Stimulated activated naive CD8-positive, alpha-beta T cell treated with anti-CD3 and anti-CD28 coated beads, Interleukin-15, Interleukin-2, amounts not matched to agents 100 U/mL and 50 U/mL, for 24 hours (primary cell): ENCODE results near the gene FAM184B.

Experiments
- ATAC-seq: fragments of 150-1000 bp; cut with Tn5 transposase; one replicate; pipeline ENCODE4 v1.10.0; 2021
- DNase-seq: peaks from one replicate; pipeline ENCODE4 v3.0.0; 2021

Gene FAM184B

DNA sequence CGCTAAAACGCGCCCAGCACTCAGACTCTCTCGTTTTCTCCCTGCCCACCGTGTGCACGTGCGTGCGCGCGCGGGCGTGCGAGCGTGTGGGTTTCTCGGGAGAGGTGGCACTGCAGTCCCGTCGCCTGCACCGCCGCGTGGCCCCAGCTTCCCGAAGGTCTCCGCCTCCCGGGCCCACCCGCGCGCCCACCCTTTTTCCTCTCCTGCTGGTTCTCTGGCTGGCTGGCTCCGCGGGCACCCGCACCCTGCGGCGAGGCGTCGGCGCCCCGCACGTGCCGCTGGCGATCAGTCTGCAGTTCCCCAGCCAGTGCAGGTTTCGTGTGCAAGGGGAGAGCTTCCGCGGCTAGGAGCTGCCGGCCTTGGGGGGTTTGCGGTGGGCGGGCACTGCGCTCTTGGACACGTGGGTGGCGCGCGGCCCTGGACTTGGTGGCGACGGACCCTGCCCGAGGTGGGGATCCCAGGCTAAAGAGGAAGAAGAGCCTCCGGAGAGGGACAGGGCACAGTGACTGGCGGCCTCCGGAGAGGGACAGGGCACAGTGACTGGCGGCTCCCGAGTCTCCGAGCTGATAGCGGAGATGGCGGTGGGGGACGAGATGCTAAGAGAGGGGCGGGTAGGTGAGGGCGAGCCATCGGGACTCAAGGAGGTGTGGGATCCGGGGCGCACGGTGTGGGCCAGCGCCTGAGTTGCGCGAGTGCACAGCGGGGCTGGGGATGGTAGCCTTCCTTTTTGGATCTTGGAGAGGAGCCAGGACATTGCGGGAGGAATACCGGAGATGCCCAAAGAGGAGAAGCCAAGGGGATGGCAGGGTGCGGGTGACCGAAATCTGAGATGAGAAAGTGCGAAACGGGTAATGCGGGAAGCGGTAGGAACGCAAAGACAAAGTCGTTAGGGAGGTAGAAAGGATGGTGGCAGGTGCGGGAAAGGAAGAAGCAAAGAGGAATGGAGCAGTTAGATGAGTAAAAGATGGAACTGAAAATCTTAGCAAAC lies at the start of gene FAM184B:
FAM184B (minus strand) TSS at position 322 of the 988 bp plus-strand sequence. CDS start 322 bp downstream, outside the sequence.
- peak; percentile 25 for DNase-seq
- ATAC-seq: peak; percentile 34

DNA sequence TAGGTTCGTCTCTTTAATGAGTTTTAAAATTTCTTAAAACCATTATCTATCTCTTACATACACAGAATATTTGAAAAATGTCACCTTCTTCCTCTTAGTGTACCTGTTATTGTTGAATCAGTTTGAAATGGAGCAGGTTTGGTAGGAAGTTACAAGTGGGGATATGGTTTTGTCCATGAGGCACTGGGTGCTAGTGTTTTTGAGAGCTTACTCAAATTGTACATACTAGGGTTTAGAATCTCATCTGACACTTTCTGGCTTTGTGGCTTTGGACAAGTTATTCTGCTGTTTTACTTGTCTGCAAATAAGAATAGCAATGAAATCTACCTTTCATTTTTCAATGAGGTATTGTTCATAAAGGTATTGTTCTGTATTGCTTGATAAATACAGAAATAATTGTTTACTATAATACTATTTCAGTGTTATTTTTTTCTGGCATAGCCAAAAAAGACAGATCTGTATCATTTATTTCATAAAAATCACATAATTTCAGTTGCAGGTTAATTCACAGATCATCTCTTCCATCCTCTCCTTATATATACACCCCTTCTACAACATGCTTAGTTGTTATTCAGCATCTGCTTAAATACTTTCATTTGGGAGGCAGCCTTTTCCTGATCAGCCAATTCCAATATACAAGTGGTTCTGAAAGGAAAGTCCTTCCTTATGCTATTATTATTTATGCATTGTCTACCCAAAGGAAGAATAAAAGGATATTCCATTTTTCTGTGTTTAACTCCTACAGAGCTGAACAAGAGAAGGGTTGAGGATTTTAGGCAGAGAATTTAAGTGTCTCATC lies 42.6 kb upstream of the FAM184B start:
- no peak for ATAC-seq
- DNase-seq: no peak

DNA sequence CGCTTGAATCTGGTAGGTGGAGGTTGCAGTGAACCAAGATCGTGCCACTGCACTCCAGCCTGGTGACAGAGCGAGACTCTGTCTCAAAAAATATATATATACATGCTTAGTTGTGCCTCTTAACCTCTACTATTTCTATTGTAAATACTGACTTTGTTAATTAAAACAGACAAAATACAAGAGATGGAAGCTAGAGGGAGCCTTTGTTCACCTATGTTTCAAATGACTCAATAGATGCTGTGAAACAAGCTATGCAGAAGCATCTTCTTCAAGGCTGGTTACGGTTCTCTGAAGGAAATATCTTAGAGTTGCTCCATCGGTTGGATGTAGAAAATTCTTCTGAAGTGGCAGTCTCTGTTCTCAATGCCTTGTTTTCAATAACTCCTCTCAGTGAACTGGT lies 35.6 kb upstream of the FAM184B start:
- ATAC-seq (peak; percentile 43), DNase-seq (no peak)

DNA sequence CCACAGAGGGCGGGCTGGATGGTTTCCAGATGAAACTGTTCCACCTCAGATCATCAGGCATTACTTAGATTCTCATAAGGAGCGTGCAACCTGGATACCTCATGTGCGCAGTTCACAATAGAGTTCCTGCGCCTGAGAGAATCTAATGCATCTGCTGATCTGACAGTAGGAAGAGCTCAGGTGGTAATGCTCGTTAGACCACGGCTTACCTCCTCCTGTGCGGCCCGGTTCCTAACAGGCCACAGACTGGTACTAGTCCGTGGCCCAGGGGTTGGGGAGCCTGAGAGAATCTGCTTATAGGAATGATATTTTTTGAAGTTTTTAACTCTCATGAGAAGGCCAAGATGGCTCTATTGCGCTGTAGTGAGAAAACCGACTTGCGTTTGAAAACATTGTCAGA lies 34.7 kb upstream of the FAM184B start:
- DNase-seq: no peak
- no peak for ATAC-seq

DNA sequence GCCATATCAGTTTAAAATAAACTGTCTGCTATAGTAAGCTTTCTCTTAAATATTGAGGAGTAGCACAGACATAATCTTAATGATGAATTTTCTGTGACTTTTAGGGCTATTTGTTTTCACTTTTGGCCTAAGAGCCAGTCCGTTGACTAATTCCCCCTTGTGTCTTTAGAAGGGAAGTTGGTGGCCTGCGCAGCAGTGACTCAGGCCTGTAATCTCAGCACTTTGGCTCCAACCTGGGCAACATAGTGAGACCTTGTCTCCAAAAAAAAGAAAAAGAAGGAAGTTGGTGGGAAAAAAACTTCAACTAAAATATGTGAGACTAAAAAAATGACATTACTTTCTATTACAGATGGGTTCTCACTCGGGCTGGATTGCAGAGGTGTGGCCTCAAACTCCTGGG lies 32.7 kb upstream of the FAM184B start:
- no peak for ATAC-seq
- DNase-seq: no peak

DNA sequence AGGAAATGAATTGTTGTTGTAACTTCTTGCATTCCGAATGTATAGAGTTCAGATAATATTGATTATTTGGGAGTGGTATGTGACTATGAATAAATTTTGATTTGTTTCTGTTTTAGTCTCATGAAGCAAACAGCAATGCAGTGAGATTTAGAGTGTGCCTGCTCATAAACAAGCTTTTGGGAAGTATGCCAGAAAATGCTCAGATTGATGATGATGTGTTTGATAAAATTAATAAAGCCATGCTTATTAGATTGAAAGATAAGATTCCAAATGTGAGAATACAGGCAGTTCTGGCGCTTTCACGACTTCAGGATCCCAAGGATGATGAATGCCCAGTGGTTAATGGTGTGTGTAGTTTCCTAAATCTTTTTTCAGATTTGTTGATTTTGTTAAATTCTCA lies 31.4 kb upstream of the FAM184B start:
- DNase-seq: no peak
- no peak for ATAC-seq

DNA sequence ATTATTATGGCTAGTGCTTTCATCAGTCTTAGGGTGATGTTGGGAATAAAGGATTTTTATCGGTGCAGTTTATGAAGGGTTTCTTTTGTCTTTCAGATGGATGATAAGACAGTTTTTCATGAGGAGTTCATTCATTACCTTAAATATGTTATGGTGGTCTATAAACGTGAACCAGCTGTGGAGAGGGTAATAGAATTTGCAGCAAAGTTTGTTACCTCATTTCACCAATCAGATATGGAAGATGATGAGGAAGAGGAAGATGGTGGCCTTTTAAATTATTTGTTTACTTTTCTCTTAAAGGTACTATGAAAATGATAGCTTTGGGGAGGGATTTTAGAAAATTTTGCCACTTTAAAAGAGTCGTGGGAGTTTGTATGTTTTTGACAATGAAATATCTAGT lies 30.7 kb upstream of the FAM184B start:
- ATAC-seq (no peak), DNase-seq (no peak)

DNA sequence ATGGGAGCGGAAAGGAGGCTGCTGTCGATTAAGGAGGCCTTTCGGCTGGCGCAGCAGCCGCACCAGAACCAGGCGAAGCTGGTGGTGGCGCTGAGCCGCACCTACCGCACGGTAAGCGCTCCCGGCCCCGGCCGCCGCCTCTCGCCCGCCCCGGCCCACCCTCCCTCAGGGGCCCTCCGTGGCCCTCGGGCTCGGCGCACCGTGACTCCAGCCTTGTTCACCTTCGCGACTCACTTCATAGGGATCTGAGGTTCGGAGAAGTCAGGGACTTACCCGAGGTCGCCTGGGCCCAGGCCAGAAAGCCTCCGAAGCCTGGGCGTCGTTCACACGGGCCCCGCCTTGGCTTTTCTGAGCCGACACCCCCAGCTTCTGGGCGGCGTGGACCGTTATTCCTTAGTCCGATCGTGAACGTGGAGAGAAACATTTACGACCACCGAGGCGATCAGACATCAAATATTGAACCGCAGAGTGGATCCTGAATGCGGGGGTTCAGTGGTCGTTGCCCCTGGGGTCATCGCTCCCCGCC lies 29.7 kb upstream of the FAM184B start:
- DNase-seq (peak; percentile 49), ATAC-seq (peak; percentile 33)

DNA sequence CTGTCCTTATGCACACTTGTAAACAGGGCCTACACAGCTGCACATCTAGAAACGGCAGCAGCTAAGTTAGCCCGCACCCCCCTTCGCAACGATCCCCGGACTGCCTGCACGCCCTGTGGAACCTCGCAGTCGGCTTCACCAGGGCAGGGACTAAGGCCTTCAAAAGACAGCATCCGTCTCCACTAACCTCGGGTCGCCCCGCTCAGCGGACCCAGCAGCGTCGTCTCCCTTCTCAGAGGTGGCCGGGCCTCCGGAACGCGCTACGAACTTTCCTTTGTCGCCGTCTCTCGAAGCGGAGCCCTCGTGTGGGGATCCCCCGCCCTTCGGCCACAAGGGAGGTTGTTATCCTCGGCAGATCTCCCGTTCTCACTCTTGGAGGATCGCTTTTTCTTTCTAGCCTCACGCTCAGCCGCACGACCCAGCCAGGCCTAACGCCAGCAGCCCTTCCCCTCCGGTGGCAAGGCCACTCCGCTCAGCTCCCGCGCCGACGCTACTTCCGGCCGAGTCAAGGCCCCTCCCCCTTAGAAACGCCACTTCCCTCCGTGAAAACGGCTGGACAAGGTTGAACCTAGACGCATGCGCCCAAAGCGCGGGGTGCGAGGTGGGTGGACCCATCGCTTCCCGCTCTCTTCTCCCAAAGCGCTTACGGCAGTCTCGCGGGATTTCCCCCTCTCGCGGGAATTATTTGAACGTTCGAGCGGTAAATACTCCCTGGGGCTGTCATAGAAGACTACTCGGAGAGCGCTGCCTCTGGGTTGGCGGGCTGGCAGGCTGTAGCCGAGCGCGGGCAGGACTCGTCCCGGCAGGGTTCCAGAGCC lies 29.0 kb upstream of the FAM184B start, which contains the start of the genes DCAF16 and NCAPG:
DCAF16 (minus strand) TSS at position 498 of the 818 bp plus-strand sequence. CDS start 6,616 bp downstream, outside the sequence.
NCAPG (plus strand) TSS at position 720 of the 818 bp plus-strand sequence. CDS start 99 bp downstream, outside the sequence.
- DNase-seq (peak; percentile 99), ATAC-seq (peak; percentile 92)

DNA sequence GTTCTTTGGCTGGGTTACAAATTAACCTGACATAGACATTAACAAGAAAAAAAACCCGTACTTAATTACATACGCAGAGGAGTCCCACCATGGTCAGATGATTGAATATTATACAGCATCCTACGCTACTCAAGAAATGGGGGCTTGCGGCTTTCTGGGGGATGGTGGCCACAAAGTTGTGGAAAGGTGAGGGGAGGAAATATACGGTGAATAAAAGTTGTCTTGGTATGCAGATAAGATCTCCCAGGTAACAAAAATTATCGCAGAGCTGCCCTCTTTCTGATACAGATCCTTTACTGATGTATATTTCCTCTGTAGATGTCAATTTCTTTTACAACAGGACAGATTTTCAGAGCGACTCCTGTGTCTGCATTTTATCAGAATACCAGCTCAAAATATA lies 28.2 kb upstream of the FAM184B start:
- DNase-seq: peak; percentile 36
- ATAC-seq: no peak

DNA sequence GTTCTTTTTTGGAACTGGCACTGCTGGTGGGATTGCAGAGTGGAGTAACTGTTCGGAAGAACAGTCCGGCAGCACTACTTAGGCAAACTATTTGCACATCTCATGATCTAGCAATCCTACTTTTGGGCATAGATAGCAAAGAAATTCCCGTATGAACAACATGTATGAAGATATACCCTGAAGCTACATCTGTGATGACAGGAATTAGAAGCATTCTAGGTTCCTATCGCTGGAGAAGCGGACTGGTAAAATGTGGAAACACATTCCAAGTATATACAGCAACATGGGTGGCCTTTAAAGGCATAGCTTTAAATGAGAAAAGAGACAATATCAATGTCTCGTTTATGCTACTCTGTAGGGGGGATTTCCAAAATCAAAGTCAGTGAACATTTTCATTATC lies 26.0 kb upstream of the FAM184B start:
- no peak for DNase-seq
- no peak for ATAC-seq

DNA sequence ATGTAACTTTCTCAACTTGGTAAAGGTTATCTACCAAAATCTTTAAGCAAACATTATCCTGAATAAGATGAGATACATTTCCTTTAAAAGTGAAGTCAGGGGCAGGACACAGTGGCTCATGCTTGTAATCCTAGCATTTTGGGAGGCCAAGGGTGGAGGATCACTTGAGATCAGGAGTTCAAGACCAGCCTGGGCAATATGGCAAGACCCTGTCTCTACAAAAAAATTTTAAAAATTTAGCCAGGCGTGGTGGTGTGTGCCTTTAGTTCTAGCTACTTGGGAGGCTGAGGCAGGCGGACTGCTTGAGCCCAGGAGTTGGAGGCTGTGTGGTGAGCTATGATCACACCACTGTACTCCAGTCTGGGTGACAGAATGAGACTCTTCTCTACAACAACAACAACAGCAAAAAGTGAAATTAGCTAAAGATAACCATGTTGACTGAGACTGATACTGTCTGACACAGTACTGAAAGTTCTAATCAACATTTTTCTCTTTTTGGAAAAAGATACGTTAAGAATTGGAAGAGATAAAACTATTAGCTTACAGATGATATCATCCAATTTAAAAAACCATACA lies 24.2 kb upstream of the FAM184B start:
- DNase-seq: no peak
- ATAC-seq: no peak

DNA sequence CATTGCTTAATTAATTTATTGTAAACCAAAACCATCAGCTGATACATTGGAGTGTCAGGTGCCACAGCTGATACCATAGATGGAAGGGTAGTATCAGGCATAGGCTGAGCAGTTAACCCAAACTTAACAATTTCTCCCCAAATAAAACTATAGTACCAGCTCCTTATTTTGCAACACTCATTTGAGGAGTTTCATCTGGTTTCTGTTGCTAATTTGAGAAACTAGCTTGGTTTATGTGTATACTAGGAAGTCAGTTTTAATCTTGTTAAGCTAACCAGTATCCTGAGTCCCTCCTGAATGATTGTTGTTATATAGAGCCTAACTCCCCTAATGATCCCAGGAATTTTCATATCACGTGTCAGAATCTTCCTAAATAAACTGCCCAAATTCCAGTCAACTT lies 16.4 kb upstream of the FAM184B start:
- DNase-seq (no peak), ATAC-seq (no peak)

DNA sequence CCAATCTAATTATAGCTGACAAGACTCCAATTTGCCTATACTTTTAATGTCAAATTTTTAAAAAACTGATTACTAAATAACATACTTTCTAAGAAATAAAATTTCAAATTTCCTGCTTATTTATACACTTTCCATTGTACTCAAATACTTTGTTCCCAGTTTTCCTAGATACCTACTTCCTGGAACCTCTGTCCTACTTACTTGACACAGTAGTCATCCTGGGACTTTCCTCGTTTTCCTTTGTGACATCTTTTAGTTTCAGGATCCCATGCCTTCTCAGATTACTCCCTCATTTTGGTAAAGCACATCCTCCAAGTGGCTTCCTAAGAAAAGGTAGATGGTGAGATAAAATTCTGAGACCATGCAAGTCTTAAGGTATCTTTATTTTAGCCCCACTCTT lies 13.3 kb upstream of the FAM184B start:
- no peak for DNase-seq
- ATAC-seq: no peak

DNA sequence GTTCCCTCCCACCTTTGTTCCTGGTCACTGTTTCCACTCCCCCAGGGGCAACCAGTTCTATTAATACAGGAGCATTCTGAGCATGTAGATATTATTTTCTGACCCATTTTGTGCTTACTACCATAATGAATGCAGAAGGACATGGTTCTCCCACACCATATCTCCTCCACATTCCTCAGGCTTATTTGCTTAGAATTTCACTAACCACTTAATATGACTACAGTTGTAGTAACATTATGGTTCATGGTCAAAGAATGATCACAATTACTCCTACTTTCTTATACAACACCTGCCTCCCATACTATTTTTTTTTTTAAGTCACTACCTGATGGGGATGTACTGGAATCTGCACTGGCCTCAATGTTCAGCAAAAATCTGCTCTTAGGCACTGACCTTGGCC lies 7.5 kb upstream of the FAM184B start:
- DNase-seq: no peak
- ATAC-seq: no peak

DNA sequence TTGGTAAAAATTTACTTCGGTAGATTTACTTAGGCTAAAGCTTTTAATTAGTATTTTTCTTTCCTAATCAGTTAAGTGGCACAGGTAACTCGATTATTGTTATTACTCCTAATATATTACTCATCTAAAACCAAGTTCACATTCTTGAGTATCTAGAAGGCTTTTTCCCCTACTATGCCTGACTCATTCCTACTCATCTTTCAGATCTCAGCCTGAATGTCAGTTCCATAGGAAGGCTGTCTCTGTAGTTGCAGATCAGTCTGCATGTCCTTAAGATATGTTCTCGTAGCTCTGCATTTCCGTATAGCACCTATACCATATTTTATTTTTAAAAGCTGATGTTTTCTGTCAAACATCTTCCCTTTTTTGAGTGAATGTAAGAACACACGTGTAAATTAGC lies 5.9 kb upstream of the FAM184B start:
- ATAC-seq (peak; percentile 78), DNase-seq (no peak)

DNA sequence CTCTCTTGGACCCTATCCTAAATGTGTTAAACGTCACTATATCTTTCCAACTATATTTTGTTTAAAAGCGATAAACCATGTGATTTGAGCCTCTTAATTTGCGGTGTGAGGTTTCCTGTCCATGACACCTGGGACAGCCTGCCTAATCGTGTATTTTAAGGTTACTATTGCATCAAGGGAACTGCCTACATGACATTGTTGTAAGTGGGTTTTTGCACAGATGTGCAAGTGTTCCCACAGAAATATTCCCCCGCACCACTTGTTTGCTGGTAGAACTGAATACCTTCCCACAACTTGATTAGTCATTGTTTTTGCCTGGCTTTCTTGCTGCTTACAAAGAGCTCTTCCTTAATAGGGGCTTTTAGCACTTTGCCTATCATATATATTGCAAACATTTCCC lies 5.1 kb upstream of the FAM184B start:
- DNase-seq (no peak), ATAC-seq (peak; percentile 53)

DNA sequence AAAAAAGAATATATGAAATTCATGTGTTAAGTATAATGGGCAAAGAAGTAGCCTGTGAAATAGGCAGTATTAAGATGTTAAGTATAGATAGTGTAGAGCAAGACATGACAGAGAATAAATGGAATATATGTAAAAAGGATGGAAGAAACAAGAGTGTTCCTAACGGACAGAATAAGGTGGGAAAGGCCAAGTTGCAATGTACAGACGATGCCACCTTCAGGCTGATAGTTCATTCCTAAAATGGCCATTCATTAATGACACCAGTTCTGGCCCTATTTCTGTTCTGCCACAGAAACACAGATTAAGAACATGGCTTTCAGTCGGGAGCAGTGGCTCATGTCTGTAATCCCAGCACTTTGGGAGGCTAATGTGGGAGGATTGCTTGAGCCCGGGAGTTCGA lies 4.4 kb upstream of the FAM184B start:
- DNase-seq (no peak), ATAC-seq (no peak)

DNA sequence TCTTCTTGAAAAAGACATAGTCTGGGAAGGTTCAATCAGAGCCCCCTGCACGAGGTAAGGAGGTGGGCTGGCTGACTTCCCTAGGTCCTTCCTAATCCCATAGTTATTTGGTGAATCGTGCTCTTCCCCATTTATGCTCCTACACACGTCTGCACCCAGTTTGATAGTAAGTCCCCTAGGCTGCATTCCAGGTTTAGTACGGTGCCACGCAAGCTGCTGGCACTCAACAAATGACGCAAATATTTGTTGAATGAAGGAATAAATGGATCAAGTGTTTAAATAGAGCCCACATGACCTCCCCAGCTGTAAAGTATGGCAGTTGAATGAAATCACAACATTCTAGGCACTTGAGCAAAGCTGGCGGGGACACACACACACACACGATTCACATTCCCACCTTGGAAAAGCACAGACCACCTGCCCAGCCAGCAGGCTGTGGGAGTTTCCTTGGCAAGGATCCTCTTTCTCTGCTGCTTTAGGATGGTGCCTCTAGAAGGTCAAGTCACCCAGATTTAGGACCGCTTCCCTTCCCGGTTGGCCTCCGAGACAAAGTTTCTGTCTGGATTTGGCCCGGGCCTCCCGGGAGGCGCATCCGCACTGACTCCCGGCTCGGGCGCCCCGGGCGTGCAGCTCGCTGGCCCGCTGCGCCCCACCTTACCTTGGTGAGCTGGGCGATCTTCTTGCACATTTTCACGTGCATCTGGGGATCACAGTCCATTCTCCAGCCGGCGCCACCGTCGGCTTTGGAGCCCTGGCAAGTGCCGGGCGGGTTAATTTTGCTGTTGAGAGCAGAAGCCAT lies 721 bp downstream of the FAM184B start:
- ATAC-seq (no peak), DNase-seq (no peak)

DNA sequence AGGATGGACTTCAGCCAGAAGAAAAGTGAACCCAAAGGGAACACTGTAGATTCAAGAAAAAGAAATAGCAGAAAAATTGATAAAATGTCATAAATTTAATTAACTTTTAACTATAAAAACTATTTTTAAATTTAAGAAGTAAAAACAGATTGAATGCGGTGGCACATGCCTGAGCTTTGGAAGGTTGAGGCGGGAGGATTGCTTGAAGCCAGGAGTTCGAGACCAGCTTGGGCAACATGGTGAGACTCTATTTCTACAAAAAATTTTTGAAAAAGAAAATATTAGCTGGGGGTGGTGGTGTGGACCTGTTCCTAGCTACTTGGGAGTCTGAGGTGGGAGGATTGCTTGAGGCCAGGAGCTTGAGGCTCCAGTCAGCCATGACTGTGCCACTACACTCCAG lies 3.0 kb downstream of the FAM184B start:
- DNase-seq (no peak), ATAC-seq (no peak)
